GM19043 (cell line): ENCODE results near the gene C1orf50.
A peak's percentile ranks its signal among the peaks of the same experiment; 100 is the strongest.
"Not testable (repeated sequence)": the region's sequence is repeated elsewhere in the genome, so short reads cannot be mapped to it uniquely, and the experiment has no call there.

Experiments used
- ATAC-seq: cut with Tn5 transposase; IDR thresholded peaks from one replicate; pipeline ENCODE4 v1.9.1; 2021; ENCODE audit warnings: low read depth; ENCODE audit not compliant: unreplicated experiment

The C1orf50 gene

DNA sequence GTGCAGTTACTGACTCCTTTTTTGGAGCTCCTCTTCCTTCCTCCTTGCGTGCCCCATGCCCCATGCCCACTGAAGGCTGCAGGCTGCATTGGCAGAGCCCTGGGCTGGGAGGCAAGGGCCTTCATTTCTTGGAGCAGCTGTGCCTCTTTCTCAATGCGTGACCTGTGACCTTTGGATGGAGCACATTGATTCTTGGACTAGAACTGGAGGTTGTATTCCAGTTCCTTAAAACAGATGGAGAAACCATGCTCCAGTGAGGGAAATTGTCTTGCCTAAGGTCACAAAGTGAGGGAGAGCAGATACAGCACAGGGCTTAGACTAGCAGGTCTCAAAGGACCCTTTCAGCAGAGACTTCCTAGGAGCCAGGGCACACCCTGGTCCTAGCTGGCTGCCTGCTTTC lies 26.8 kb downstream of the C1orf50 start:
- ATAC-seq, result no peak

DNA sequence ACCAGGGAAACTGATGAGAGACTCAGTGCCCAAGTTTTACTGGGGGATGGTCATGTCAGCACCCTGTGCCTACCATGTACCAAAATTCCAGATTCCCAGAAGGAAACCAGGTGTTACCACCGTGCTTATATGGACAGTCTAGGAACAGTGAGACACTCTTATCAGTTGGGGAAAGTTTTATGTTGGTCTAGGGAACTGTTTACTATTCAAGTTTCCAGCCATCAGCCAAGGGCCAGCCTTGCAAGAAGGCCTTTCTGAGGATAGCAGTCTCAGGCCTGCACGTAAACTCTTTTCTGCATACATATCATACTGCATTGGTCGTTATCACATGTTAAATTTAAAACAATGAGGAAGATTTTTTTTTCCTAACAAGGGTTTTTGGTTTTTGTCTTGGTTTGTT lies 30.4 kb downstream of the C1orf50 start:
- ATAC-seq, result no peak

DNA sequence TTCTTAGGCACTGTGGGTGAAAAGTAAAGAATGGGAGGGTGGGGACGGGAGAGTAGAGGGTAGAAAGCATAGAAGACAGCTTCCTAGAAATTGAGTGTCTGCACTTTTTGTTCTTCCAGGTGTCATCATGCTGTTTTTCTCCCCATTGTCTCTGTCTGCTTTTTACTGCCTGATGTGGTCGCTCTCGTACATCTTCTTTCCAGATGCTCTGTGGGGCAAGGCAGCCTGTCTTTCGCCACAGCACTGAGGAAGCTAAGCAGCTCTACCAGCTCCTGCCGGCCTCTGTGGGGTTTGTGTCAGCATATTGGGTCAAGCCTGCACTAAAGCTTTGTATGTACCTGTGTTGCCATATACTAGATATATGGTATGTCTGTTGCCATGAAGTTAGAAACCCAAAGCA lies 30.9 kb downstream of the C1orf50 start:
- ATAC-seq, result no peak

DNA sequence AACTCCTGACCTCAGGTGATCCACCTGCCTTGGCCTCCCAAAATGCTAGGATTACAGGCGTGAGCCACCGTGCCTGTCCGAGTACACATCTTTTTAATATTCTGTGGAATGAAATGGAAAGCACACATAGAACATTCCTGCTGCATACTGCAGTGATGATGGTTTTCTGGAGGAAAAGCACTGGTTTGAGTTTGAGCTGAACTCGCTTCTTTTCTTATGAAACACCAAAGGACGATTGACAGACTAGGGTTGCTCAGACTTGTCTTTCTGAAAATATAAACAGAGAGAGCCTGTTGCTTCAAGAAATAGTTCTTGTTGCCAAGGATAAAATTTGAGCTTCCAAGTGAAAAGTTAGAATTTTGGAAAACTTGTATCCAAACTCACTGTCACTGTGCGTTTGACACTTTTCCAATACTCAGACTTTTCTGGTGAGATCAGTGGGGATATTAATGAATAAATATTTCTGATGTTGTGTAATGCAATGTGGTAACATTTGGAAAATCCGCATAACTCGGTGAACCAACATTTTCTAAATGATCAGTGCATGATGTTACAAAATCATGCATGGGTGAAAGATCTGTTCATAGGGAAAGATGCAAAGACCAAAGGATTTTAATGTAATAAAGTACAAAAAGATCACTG lies 34.9 kb downstream of the C1orf50 start:
- ATAC-seq, result no peak

DNA sequence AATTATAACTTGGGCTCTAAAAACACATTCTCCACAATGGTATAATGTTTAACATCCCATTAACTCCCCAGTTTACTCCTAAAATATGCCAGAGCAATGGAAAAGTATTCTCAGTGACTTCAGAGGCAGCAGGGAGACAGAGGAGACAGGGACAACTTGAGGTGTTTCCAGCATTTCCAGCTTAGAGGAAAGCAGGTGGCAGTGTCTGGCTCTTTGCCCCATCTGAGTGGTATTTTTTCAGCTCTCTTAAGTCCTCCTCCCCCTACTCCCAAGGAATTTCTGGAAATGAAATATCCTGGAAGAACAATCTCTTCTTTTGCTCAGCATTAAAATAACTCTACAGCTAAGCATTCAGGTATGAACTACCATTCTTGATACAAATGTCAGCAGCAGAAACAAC lies 39.1 kb downstream of the C1orf50 start:
- no peak for ATAC-seq

DNA sequence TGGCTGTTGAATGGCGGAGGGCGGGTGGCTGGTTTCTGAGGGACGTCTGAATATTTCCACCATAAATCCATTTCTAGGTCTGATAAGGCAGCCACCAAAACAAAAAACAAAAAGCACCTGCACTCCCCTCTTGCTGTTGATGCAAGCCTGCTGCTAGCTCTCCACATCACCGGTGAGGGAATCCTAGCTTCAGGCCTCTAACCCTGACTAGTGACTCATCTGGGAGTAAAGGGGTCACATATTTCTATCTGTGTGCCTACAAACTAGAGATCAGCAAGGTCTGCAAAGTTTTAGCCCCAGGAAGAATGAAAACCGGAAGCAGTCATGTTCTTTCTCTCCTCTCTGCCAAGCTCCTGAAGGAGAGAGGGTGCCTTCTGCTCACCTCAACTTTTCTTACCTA lies 39.5 kb downstream of the C1orf50 start:
- ATAC-seq, result no peak

DNA sequence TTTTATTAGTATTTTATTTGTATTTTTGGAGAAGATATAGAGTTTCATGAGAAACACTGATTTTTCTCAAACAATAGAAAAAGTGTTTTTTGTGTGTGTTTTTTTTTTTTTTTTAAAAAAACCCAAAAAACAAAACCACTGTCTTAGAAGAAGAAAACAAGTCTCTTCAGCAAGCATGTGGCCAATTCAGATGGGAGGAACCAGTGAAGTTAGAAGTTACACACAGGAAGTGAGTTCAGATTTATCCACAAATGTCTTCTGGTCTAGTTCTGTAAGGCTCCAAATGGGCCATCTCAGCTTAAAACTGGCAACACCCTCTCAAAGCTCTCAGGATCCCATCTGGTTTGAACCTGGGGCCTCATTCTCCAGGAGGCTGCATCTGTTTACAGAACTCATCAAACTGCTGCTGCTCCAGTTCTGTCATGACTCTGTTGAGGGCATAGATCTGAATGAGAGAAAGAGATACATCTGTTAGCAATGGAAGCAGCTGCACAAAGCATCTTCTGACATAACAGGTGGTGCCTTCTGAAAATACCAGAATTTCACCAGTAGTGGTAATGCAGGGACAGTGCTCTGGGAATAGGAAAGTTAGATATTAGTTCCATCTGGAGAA lies 40.1 kb downstream of the C1orf50 start:
- no peak for ATAC-seq

DNA sequence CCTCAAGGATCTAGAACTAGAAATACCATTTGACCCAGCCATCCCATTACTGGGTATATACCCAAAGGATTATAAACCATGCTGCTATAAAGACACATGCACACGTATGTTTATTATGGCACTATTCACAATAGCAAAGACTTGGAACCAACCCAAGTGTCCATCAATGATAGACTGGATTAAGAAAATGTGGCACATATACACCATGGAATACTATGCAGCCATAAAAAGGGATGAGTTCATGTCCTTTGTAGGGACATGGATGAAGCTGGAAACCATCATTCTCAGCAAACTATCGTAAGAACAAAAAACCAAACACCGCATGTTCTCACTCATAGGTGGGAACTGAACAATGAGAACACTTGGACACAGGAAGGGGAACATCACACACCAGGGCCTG lies 47.8 kb downstream of the C1orf50 start:
- not testable (repeated sequence) for ATAC-seq

DNA sequence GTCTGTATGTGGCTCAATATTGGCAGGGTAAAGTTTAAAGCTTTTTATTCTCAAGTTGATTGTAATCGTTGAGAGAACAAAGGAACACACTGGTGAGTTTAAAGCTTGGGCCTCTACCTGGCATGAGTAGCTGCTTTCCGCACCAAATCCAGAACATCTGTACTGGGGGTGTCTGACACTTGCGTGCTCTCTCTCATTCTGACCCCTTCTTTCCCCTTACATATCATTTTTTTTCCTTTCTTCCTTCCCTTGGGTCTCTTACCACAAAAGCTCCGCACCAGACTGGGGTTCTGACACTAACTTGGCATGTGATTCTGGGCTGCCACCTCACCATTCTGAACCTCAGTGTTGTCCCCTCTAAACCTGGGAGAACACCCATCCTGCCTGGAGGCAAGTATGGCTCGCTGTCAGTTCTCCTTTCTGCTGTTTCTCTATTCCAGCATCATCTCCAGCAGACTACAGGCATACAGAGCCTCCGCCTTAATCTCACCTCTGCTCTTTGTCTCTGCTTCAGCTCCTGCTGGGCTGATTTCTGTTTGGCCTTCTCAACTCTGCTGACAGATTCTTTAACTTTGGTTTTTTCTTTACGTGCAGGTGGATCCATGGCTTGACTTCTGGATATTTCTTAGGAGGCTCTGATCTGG lies 49.0 kb downstream of the C1orf50 start:
- ATAC-seq, result no peak

DNA sequence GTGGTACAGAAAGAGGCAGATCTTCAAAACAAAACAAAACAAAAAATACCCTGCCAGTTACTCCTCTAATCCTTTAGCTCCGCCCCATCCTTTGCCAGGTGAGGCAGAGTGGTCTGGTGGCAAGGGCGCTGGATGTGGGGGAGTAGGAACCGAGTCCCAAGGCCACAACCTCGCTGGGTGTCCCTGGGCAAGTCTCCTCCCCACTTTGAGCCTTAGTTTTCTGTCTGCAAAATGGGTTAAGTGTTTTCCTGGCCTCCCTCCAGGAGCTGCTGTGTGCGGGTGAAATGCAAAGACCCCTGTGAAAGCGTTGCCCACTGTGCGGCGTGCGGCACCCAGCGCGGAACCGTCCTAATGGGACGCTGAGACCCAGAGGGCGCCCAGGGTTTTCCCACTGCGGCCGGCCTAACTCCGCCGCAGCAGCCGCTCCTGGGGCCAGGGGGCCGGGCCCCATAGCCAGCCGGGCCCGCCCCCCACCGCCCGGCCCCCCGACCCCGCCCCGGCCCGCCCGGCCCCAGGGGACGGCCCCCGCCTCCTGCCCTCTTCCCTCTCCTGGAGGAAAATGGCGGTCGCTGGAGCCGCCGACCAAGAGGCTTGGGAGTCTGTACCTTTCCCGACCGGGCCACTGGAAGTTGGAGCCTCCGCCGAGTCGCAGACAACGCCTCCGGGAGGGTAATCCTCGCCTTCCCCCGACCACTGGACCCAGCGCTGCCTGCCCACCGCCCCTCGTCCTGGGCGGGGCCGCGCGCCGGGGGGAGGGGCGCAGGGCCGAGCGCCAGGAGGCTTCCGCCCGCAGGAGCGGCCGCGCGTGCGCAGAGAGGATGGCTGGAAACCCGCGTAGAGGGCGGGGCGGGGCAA lies 49.8 kb downstream of the C1orf50 start, which contains the start of the genes ERMAP and SVBP:
TSS of gene ERMAP (plus strand) at position 538 of the 855 bp plus-strand sequence. CDS start 13,327 bp downstream, outside the sequence.
TSS of gene SVBP (minus strand) at position 813 of the 855 bp plus-strand sequence. CDS start 853 bp downstream, outside the sequence.
- peak; percentile 68 for ATAC-seq

DNA sequence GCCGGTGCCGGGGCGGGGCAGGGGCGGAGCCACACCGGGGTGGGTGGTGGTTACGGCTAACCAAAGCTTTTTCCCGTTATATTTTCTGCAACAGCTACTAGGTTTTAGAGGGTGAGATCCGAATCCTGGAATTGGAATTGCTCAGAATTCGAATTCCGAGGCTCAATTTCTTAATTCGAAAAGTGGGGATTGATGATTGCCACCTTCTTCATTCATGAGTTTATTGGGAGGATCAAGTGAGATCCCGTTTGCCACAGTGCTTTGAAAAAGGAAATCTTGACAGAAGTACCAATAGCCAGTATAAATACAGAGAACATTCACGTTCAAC lies 50.4 kb downstream of the C1orf50 start:
- no peak for ATAC-seq

DNA sequence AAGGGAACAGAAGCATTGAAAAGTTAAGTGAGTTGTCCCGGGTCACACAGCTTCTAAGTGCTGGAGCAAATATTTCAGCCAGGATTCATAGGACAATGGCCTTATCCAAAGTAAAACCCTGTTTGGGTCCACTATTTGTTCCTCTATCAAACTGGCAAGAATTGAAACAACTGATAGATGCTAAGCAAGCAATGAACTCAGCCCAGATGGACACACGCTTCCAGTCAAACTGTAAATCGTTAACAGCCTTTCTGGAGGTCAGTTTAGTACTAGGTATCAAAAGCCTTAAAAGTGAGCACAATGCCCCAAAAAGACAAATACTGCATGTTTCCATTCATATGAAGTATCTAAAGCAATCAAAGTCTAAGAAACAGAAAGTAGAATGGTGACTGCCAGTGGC lies 50.9 kb downstream of the C1orf50 start:
- ATAC-seq, result no peak

DNA sequence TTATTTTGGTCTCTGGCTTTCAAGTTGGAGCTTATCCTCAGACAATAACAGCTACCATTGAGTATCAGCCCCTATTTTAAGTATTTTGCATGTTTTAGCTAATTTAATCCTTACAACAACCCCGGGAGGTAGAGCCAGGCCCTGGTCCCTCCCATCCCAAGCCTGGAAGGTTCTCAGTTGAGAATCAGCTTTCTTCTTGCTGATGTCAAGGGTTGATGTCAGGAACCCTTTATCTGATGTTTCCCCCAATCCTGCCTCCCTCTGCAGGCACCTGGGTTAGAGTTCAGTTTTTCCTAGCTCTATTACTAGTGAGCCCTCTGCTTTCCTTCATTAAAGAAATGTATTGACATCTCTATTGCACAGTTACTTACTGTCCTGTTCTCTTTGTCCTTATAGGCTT lies 53.8 kb downstream of the C1orf50 start:
- ATAC-seq, result no peak

DNA sequence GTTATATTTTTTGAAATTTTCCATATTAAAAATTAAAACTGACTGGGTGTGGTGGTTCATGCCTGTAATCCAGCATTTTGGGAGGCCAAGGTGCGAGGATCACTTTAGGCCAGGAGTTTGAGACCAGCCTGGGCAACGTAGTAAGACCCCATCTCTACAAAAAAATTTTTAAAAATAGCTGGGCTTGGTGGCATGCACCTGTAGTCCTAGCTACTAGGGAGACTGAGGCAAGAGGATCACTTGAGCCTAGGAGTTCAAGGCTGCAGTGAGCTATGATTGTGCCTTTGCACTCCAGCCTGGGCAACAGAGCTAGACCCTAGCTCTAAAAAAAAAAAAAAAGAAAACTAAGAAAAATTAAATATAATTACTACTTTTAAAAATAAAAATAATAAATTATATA lies 54.6 kb downstream of the C1orf50 start:
- ATAC-seq, result no peak

DNA sequence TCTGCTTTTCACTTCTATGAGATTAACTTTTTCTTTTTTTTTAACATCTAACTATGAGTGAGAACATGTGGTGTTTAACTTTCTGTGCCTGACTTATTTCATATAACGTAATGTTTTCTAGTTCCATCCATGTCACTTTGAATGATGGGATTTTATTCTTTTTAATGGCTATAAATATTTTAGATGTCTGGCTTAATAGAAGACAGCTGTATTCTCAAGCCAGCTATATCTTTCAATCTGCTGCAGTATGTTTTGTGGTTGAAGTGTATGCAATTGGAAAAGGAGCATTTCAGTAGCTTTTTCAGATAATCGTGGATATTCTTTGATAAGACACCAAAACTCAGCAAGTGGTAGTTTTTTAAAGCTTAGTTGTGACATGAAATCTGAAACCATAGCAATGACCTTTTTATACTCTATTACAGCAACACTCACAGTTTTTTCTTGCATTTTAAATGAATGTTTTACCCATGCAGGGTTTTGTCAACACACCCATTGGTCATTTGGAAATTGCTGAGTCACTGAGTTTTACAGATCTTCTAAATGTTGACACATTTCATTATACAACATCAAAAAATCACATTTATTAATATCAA lies 55.8 kb downstream of the C1orf50 start:
- no peak for ATAC-seq

DNA sequence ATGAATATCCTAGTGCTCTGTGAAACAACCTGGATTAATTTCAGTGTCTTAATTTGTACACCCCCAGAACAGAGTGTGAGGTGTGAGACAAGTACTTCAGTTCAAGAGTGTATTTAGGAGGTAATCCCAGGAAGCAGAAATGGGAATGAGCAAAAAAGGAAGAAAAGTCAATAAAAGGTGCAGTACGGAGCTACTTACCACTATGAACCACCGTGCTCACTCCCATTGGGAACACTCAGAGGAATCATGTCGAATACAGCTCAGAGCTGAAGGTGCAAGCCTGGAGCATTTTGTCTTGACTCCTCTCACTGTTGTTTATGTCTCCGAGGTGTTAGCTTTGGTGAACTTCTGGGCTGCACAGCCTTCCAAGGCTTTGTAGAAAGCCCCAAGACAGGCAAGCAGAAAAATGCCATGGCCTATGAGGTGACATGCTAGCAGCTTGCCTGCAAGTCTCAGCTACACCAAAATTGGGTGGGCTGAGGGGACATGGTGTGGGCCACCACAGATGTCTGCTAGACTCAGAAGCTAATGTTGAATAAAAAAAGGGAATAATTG lies 57.5 kb downstream of the C1orf50 start:
- ATAC-seq, result no peak

DNA sequence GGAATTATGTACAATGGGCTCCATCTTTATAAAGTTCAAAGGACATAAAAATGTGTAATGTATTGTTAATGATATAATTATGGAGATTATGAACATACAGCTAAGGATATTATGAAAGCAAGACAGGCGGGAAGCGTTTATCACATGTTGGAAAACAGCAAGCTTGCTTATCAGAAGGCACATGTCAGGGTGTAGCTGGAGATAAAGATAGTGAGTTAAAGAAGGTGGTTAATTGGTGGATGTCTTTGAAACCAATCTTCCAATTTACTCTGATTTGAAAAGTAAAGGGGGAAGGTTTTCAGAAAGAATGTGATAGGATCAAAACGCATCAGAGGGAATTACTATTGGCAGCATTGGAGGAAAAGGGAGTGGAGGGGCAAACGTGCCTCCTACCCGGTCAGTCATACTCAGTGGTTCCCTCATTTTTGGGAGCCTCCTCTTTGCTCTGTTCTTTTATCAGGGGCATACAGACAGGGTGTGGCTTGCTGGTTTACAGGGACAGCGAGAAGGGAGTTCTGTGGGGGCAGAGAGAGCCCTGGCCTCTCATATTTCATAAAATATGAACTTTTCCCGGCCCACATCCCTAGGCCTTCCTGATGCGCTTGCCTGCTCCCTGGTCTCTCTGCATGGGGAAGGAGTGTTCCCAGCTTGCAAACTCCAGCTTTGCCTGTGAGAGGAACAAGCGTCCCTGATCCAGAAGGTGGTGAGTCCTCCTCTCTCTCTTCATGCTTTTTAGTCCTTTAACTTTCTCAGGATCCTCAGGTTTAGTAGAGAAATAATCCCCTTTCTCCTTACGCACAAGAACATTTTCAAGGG lies 58.2 kb downstream of the C1orf50 start:
- no peak for ATAC-seq
